SK-N-SH treated with all-trans-retinoic acid at 6 μM for 48 hours (cell line): ENCODE measurements around the gene UBASH3A.

Experiments
- ARNTL ChIP-seq: fragments of 450-650 bp; formaldehyde crosslinking; IDR thresholded peaks from 2 replicates; pipeline ENCODE4 v1.5.0; 2020; ENCODE audit warnings: low read depth, mild to moderate bottlenecking, moderate library complexity, borderline replicate concordance
- ESRRG ChIP-seq: fragments of 250-450 bp; sonication (Bioruptor Pico); IDR thresholded peaks from 2 replicates; pipeline ENCODE4 v1.6.1; 2021; ENCODE audit warnings: mild to moderate bottlenecking
- GLIS3 ChIP-seq: fragments of 250-450 bp; sonication (Bioruptor Pico); IDR thresholded peaks from 2 replicates; pipeline ENCODE4 v1.5.0; 2020; ENCODE audit warnings: mild to moderate bottlenecking, moderate library complexity
- RARB ChIP-seq: fragments of 250-450 bp; sonication (Bioruptor Pico); IDR thresholded peaks from 2 replicates; pipeline ENCODE4 v1.8.0; 2021; ENCODE audit warnings: mild to moderate bottlenecking, moderate library complexity
- TOX ChIP-seq: fragments of 250-450 bp; sonication (Bioruptor Pico); IDR thresholded peaks from 2 replicates; pipeline ENCODE4 v1.8.0; 2021; ENCODE audit warnings: mild to moderate bottlenecking, moderate library complexity, borderline replicate concordance
- ZC3H10 ChIP-seq: fragments of 250-450 bp; sonication (Bioruptor Pico); IDR thresholded peaks from 2 replicates; pipeline ENCODE4 v1.5.1; 2021; ENCODE audit warnings: mild to moderate bottlenecking, moderate library complexity
- ZFP3 ChIP-seq: fragments of 250-450 bp; sonication (Bioruptor Pico); IDR thresholded peaks from 2 replicates; pipeline ENCODE4 v1.5.0; 2020; ENCODE audit warnings: mild to moderate bottlenecking, moderate library complexity
- ZFP30 ChIP-seq: fragments of 450-650 bp; formaldehyde crosslinking; IDR thresholded peaks from 2 replicates; pipeline ENCODE4 v1.5.0; 2022; ENCODE audit warnings: mild to moderate bottlenecking, moderate library complexity
- ZNF565 ChIP-seq: fragments of 450-650 bp; formaldehyde crosslinking; conservative IDR thresholded peaks from 2 replicates; pipeline ENCODE4 v1.5.0; 2020; ENCODE audit warnings: low read depth, mild to moderate bottlenecking, moderate library complexity
- ZNF70 ChIP-seq: fragments of 450-650 bp; formaldehyde crosslinking; IDR thresholded peaks from 2 replicates; pipeline ENCODE4 v1.5.0; 2020; ENCODE audit warnings: mild to moderate bottlenecking, moderate library complexity
- TF ChIP-seq, protein P1 (sequence below): fragments of 250-450 bp; sonication (Bioruptor Pico); IDR thresholded peaks from 2 replicates; pipeline ENCODE4 v1.8.0; 2020; ENCODE audit warnings: mild to moderate bottlenecking, moderate library complexity, borderline replicate concordance
- TF ChIP-seq, protein P2 (sequence below): fragments of 250-450 bp; sonication (Bioruptor Pico); IDR thresholded peaks from 2 replicates; pipeline ENCODE4 v1.5.1; 2021; ENCODE audit warnings: mild to moderate bottlenecking, moderate library complexity
- TF ChIP-seq, protein P3 (sequence below): fragments of 250-450 bp; sonication (Bioruptor Pico); IDR thresholded peaks from 2 replicates; pipeline ENCODE4 v1.5.1; 2020; ENCODE audit warnings: low read depth, mild to moderate bottlenecking, moderate library complexity

DNA sequence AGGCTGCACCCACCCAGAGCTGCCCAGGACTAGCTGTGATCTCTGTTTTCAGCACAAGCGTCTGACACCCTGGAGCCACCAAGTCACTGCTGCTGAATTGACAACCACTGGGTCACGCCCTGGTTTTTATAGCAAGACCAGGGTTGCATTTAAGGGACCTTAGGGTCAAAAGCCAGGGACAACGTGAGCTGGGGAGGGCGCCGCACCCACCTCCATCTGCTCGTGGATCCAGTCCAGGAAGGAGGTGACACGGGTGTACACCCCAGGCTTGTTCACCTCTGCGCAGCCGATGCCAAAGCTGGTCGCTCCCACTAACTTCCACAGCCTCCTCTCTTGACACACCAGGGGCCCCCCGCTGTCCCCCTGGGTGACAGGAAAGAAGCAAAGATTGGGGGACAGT is 28.2 kb upstream of the UBASH3A start:
- TF ChIP-seq ARNTL (CRISPR knock-in tag) (no peak), GLIS3 (CRISPR knock-in tag) (no peak), ZNF70 (CRISPR knock-in tag) (no peak), ZFP3 (no peak), RARB (CRISPR knock-in tag) (no peak), ZC3H10 (no peak), ZNF565 (CRISPR knock-in tag) (no peak), TOX (CRISPR knock-in tag) (no peak), ZFP30 (CRISPR knock-in tag) (no peak), ESRRG (CRISPR knock-in tag) (no peak)
- TF ChIP-seq, protein P1, sequence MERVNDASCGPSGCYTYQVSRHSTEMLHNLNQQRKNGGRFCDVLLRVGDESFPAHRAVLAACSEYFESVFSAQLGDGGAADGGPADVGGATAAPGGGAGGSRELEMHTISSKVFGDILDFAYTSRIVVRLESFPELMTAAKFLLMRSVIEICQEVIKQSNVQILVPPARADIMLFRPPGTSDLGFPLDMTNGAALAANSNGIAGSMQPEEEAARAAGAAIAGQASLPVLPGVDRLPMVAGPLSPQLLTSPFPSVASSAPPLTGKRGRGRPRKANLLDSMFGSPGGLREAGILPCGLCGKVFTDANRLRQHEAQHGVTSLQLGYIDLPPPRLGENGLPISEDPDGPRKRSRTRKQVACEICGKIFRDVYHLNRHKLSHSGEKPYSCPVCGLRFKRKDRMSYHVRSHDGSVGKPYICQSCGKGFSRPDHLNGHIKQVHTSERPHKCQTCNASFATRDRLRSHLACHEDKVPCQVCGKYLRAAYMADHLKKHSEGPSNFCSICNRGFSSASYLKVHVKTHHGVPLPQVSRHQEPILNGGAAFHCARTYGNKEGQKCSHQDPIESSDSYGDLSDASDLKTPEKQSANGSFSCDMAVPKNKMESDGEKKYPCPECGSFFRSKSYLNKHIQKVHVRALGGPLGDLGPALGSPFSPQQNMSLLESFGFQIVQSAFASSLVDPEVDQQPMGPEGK (CRISPR knock-in tag): no peak
- TF ChIP-seq, protein P2, sequence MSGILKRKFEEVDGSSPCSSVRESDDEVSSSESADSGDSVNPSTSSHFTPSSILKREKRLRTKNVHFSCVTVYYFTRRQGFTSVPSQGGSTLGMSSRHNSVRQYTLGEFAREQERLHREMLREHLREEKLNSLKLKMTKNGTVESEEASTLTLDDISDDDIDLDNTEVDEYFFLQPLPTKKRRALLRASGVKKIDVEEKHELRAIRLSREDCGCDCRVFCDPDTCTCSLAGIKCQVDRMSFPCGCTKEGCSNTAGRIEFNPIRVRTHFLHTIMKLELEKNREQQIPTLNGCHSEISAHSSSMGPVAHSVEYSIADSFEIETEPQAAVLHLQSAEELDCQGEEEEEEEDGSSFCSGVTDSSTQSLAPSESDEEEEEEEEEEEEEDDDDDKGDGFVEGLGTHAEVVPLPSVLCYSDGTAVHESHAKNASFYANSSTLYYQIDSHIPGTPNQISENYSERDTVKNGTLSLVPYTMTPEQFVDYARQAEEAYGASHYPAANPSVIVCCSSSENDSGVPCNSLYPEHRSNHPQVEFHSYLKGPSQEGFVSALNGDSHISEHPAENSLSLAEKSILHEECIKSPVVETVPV (CRISPR knock-in tag): no peak
- TF ChIP-seq, protein P3, sequence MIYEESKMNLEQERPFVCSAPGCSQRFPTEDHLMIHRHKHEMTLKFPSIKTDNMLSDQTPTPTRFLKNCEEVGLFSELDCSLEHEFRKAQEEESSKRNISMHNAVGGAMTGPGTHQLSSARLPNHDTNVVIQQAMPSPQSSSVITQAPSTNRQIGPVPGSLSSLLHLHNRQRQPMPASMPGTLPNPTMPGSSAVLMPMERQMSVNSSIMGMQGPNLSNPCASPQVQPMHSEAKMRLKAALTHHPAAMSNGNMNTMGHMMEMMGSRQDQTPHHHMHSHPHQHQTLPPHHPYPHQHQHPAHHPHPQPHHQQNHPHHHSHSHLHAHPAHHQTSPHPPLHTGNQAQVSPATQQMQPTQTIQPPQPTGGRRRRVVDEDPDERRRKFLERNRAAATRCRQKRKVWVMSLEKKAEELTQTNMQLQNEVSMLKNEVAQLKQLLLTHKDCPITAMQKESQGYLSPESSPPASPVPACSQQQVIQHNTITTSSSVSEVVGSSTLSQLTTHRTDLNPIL (CRISPR knock-in tag): no peak
